Esophagus squamous epithelium (tissue), 5 donors: Measurements from ENCODE around the gene CABP4. TPM values are rescaled to one million over a fixed set of nuclear protein-coding genes. Genes with fewer than 3 reads are reported as not detected.

Experiments
- DNase-seq: peaks from one replicate; lab custom pipeline; 2025; lab: John Stamatoyannopoulos, UW
- H3K27ac ChIP-seq, 4 donors: fragments of 200-600 bp; sonication (generic); one replicate each; pipeline ENCODE4 v1.5.1; 2016 to 2019; ENCODE audit warnings: mild to moderate bottlenecking in 1 of 4
- H3K27me3 ChIP-seq, 4 donors: fragments of 200-600 bp; sonication (generic); 1 replicate in 3 of 4; 2 replicates in 1 of 4; pipeline versions ENCODE4 v1.5.1 to v1.6.0; 2017 to 2021; ENCODE audit warnings: antibody characterized with exemption in 1 of 4
- H3K36me3 ChIP-seq, 3 donors: fragments of 200-600 bp; sonication (generic); one replicate each; pipeline ENCODE4 v1.5.1; 2016 to 2019
- H3K4me1 ChIP-seq, 3 donors: fragments of 200-600 bp; sonication (generic); one replicate each; pipeline ENCODE4 v1.5.1; 2017 to 2019
- H3K4me3 ChIP-seq, 4 donors: fragments of 200-600 bp; sonication (generic); 1 replicate in 3 of 4; 2 replicates in 1 of 4; pipeline ENCODE4 v1.5.1; 2016 to 2019; ENCODE audit warnings: mild to moderate bottlenecking in 2 of 4, moderate library complexity in 1 of 4
- H3K9me3 ChIP-seq, 3 donors: fragments of 200-600 bp; sonication (generic); one replicate each; pipeline ENCODE4 v1.5.1; 2016 to 2019
- CTCF ChIP-seq, 6 experiments: fragments of 450-650 bp in 4 of 6; fragments of 200-600 bp in 2 of 6; sonication (generic) in 2 of 6; IDR thresholded peaks; one replicate each; pipeline ENCODE4 v1.5.1; 2016 to 2019; ENCODE audit warnings: antibody characterized with exemption in 6 of 6, mild to moderate bottlenecking in 4 of 6, moderate library complexity in 4 of 6
- POLR2A ChIP-seq, 4 donors: fragments of 450-650 bp; IDR thresholded peaks; one replicate each; pipeline ENCODE4 v1.6.1; 2017; ENCODE audit warnings: antibody characterized with exemption in 4 of 4, mild to moderate bottlenecking in 4 of 4, moderate library complexity in 3 of 4
- WGBS, 2 donors: methylation state at CpG; one replicate each; pipeline ENCODE4 v1.1.5; 2018; 5-methylcytosine and 5-hydroxymethylcytosine counted together
- intact Hi-C: fragments of 100-400 bp; cut with DNase I; formaldehyde crosslinking; loops from one replicate; pipeline ENCODE4 v1.15.0; 2022
- total RNA-seq, 4 donors: library from RNA; depleted of rRNA; stranded (reverse); fragments of >200 nt; gene quantifications; one replicate each; pipeline ENCODE4 v1.1.0, GENCODE V29; 2016
- donor health status: DM: yes; HTN: yes; CAD: no.

The CABP4 gene
- total RNA-seq: under 1 TPM in 1 of 4 donors, not detected in 3; 0.38 TPM

DNA sequence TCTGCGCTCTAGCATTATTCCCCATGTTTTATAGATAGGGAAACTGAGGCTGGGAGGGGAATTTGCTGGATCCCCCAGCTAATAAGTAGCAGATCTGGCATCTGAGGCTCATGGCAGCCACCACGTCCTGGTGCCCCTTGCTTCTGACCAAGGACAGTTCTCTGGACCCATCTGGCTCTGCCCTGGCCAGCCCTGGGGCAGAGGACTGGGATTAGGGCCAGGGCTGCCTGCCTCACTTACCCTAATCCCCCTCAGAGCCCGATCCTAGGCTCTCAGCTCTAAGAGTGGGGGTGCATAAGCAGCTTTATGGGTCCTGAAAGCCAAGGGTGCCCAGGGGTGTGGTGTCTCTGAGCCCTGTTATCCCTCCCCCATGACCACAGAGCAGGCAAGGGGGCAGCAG lies at the start of gene CABP4:
TSS of gene CABP4 (plus strand) at position 301 of the 400 bp plus-strand sequence. CDS start at position 371, 70 bp downstream.
- DNase-seq: no peak
- intact Hi-C loops: no loop called here
- peaks cover 0 to 23% (median 0%) of the 10 kb centered on the region in 3 donors for H3K4me1 ChIP-seq
- H3K27ac ChIP-seq: no peak within 1 kb of the TSS
- H3K9me3 ChIP-seq: no peaks in the 10 kb centered on the region
- H3K36me3 ChIP-seq: no peaks in the 10 kb centered on the region
- H3K27me3 ChIP-seq: no peaks in the 10 kb centered on the region
- no peak within 1 kb of the TSS for H3K4me3 ChIP-seq
- no peak for TF ChIP-seq POLR2A (IDR thresholded peaks at IDR 0.05)
- no peak for TF ChIP-seq CTCF (IDR thresholded peaks at IDR 0.05)
- 60% methylated on average over 1 of the region's 3 CpGs; no CpG with 5 or more reads in 1 of the 2 donors for WGBS, 2 donors

DNA sequence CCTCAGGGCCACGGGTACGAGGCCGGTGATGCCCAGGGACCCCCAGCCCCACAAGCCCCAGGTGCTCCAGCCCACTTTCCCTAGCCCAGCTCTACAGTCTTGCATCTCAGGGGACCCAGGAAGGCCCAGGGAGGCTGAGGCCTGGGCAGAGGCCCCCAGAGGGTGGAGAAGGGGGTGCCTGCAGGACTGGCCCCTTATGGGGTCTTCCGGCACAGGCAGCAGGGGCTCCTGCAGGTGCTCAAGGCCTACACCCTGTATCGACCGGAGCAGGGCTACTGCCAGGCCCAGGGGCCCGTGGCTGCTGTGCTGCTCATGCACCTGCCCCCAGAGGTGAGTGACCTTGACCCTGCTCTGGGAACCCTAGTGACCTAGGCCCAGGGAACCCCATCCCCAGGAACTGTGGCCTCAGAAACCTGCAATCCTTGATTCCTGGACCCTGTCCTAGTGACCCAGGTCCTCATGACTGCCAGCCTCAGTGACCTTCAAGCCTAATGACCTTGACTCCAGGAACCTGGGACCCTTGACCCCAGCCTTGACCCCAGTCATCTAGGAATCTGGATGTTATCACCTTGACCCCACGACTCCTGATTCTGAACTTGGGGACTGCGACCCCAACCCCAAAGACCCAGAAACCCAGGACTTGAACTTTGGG lies 49.3 kb upstream of the CABP4 start:
- no peak for DNase-seq
- intact Hi-C loops: no loop called here
- H3K4me1 ChIP-seq: peaks cover 9 to 73% (median 13%) of the 10 kb centered on the region in 3 donors
- H3K27me3 ChIP-seq: peaks cover 0 to 64% (median 0%) of the 10 kb centered on the region in 4 donors
- no peaks in the 10 kb centered on the region for H3K36me3 ChIP-seq
- 80 to 81% methylated on average over 2 of the region's 9 CpGs for WGBS, 2 donors
- H3K9me3 ChIP-seq: no peaks in the 10 kb centered on the region
- H3K27ac ChIP-seq: peak overlapping the region in 2 of 4 donors; percentile 34 to 53
- no peak for TF ChIP-seq POLR2A (IDR thresholded peaks at IDR 0.05)
- no peak for TF ChIP-seq CTCF (IDR thresholded peaks at IDR 0.05)
- peak overlapping the region in 1 of 4 donors; percentile 40 for H3K4me3 ChIP-seq

- Histone ChIP-seq H3K36me3 (no peaks in the 10 kb centered on the region), H3K4me3 (no peak overlapping the region), H3K9me3 (no peaks in the 10 kb centered on the region), H3K27ac (peak overlapping the region in 1 of 4 donors; percentile 55), H3K4me1 (peaks cover 7 to 68% (median 12%) of the 10 kb centered on the region in 3 donors), H3K27me3 (peaks cover 0 to 70% (median 0%) of the 10 kb centered on the region in 4 donors)
- 78% methylated on average over 2 of the region's 18 CpGs; no CpG with 5 or more reads in 1 of the 2 donors for WGBS, 2 donors
- no peak for TF ChIP-seq POLR2A (IDR thresholded peaks at IDR 0.05)
- no peak for TF ChIP-seq CTCF (IDR thresholded peaks at IDR 0.05)
- intact Hi-C loops: no loop called here
- DNase-seq: no peak
Observed at GRCh38 chr11:67406420-67406968, 48.7 kb upstream of the CABP4 start.

DNA sequence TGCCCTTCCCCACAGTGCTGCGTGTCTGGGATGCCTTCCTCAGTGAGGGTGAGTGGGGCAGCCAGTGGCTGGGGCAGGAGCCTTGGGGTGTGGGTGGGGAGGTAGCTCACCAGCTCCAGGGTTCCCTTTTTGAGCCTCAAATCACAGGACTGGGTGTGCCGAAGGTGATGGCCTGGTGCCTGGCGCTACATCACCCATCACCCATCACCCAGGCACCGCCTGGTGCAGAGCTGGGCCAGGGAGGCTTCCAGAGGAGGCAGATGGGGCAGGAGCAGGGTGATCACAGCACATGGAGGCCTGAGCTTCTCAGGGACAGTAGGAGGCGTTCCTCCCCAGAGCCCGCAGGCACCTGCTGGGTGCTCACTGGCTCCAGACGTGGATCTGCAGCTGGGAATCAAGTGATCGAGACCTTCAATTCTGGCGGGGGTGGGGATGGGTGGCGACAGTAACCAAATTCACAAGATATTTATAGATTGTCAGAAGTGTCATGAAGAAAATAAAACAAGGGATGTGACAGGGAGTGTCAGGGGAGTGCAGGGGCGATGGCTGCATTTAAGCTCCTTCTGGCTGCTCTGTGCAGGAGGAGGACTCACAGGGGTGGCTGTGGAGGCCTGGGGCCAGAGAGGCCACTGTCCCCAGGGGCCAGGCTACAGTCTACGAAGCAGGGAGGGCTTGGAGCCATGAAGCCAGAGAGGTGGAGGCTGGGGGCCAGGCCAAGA lies 48.0 kb upstream of the CABP4 start:
- Histone ChIP-seq H3K27ac (peak overlapping the region in 2 of 4 donors; percentile 29 to 65), H3K36me3 (no peaks in the 10 kb centered on the region), H3K9me3 (no peaks in the 10 kb centered on the region), H3K4me1 (peaks cover 4 to 66% (median 10%) of the 10 kb centered on the region in 3 donors), H3K4me3 (no peak overlapping the region), H3K27me3 (peaks cover 0 to 77% (median 0%) of the 10 kb centered on the region in 4 donors)
- WGBS, 2 donors: 32 to 41% methylated on average over 4 to 5 of the region's 12 CpGs
- no peak for DNase-seq
- intact Hi-C loops: no loop called here
- TF ChIP-seq POLR2A (IDR thresholded peaks at IDR 0.05): no peak
- no peak for TF ChIP-seq CTCF (IDR thresholded peaks at IDR 0.05)
